NCI-H187 (cell line): Measurements from ENCODE around the gene PTPRK.

ENCODE experiments used
- DNase-seq, 2 experiments: peaks; one replicate each; lab custom pipeline; 2025; lab: John Stamatoyannopoulos, UW

PTPRK gene

DNA sequence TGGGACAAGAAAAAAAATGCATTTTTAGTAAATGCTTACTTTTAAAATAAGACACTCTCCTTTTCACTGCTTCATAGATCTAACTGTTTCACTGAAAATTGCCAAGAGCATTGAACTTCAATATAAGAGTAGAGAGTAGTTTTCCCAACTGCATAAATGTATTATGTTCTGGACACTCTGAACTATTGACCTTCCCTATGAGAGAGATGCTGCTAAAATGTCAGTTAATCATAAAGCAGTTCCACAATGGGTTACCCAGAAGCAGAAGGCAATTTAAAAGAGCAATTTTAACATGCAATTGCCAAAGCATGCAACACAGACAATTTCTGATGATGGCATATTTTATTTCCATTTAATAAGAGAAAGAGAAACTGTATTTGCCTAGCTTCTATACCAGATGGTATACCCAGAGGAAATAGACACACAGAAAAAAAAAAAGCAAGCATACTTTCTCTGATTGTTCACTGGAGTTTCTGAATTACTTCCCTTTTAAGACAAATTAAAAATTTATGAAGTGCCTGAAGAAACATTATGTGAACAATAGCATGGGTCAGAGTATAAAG is 340.4 kb downstream of the PTPRK start:
- DNase-seq = no peak

DNA sequence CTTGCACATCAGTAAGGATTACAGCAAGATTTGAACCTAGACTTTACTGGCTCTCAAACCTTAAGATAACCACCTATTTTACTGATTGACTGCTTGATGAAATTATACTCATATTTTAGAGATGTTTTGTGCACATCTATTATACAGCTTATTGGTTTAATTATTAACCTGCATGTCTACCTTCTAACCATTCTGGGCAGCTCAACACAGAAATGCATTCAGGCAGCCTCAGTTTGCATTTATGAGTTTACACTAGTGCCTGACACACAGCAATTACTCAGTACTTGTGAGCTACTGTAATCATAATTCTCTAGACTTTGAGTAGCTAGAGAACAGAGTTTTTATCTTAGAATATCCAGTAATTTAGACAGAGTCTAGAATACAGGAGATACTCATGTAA is 345.7 kb downstream of the PTPRK start:
- DNase-seq = no peak

DNA sequence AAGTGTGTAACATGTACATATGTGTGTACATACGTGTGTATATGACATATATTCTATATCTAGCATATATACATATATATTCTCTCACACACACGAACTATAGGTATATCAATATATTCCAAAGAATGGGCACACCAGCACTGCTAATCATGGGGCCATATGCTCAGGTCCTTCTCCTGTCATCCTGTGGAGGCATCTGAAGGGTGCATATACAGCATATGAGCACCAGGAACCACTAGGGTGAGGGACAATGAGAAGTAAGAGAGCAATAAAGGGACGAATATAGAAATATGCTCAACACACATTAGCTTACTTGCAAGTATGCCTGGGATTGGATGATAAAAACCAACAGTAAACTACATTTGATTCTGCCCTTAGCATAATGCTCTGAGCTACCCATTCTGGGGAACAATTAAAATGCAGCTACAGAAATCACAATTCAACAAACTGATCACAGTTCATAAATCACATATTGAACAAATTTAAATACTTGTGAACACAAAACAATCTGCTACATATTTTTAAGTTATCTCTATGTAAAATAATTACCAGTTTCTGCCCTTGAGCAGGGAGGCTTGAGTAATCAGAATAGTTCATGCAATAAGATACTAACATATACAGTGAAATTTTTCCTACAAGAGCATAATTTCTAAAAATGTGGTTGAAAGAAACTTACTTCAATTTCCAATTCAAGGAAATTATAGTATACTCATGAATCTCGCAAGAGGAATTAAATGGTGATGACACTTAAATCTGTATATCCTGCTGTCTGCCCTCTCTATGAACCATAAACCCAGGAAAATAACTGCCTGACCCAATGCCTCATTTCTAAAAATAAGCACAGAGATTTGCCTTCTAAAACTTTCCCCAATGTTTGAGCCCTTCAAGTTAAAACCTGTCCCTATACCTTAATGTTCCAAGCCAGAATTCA is 347.4 kb downstream of the PTPRK start:
- DNase-seq = no peak

DNA sequence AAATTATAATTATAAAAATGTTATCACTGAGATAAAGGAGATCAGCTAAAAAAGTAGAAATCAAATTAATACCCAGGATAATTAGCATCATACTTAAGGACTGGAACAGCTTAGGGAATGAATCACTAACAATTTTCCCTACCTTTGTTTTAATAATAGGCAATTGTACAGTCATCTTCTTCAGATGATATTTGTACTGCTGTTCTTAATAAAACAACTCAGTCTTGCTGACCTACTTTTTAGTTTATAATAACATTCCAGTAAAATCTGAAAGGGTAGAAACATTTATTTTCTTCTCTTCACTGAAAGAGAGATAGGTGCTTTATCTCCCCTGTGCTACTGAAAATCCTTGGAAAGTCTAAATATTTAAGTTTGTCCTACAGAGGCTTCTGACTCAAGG is 348.3 kb downstream of the PTPRK start:
- no peak for DNase-seq

DNA sequence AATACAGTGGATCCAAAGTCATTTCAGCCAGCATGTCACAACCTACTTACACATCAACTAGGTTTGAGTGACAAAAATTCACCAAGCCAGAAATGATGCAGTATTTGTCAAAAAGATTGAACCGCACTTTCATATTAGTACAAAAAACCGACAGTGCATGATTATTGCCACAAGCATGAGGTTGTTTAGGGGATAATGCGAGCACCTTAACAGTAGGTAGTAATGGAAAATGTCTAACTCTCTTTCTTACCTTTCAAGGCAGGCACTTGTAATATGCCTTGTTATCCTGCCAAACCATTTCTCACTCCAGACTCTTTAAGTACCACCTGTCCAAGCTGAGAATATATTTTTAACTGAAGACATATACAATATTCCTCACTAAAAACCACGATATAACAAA is 349.2 kb downstream of the PTPRK start:
- DNase-seq = no peak

DNA sequence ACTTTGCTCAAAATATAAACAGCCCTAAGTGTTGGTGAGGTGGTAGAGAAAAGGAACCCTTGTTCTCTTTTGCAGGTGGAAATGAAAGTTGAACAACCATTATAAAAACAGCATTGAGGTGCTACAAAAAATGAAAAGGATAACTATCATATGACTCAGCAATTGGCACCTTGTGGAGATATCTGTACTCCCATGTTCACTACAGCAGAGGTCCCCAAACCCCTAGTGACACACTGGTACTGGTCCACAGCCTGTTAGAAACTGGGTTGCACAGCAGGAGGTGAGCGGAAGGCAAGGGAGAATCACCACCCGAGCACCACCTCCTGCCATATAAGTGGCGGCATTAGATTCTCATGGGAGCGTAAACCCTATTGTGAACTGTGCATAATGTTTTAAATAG is 352.2 kb downstream of the PTPRK start:
- no peak for DNase-seq

DNA sequence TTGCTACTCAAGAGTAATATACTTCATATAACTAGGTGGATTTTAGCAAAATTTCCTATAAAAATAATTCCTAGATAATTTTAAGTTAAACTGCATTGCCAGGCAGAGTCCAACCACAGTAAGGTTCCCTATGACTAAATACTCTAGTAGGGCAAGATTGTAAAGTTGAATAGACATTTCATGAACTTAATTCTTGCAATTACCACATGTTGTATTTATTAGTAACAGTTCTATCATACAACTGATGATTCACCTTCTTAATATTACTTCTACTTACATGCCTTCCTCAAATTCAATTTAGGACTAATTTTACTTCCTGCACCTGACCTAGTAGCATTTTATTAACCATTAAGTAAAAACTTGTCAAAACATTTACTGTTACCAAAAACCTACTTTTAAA is 352.8 kb downstream of the PTPRK start:
- DNase-seq = no peak

DNA sequence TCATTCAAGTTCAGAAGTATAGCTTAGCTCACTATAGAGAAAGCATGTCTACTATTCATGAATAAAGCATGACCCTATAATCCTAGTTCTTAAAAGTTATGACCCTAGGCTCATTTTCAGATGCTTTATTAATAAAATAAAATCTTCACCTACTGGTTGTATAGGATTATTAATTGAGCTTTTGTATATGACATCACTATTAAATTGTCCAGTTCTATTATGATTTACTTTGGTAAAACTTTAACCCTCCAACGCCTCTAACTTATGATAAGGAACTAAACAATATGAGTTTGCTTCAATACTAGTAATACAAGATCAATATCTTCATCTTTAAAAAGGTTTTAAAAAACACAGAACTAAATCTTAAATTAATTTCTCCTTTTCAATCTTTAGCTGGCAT is 356.1 kb downstream of the PTPRK start:
- DNase-seq = no peak

DNA sequence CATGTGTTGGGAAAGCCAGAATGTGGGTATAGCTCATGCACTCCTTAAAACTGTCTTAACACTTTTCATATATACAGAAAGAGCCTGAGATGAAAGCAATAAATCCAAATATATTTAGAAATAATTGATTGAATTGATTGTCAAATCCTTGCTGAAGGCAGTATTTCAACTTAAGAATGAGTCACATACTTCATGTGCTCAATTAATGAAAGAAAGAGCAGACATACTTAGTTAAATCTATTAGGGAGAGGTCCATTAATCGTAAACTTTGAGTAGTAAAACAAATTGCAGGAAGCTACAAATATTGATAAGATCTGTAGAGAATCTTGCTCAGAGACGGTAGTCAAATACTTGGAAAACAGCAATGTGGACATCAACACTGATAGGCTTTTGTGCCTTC is 358.0 kb downstream of the PTPRK start:
- DNase-seq = no peak

DNA sequence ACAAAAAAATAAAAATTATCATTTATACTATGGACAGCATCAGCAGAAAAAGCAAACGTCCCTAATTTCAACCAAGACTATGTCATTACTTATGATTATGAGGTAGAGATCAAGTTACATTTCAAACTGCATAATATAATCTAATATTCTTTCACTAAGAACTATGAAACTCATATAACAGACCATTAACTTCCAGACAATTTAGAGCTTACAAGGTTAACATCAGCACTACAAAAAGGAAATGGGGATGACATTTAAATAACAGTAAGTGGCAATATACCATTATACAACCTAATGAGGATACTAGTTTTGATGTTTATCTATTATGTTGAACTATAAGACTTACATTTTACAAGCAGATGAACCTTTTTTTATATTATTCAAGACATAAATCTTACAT is 358.6 kb downstream of the PTPRK start:
- DNase-seq = no peak

DNA sequence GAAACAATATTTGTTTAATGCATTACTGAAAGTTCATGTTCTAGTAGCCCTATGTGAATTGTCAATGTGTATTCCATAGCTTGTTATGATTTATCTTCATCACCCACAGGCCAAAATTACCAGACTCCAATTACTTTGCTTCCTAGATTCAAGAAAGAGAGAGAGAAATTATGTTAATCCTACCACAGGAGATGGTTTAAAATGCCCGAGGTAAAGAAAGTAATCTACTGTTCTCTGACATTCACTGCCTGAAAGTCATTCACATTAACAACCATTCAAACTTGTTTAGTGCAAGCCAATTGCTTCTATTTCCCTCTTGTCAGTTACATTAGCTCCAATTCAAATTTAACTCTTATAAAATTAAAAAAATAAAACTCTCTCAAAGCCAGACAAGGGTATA is 359.1 kb downstream of the PTPRK start:
- DNase-seq = no peak

DNA sequence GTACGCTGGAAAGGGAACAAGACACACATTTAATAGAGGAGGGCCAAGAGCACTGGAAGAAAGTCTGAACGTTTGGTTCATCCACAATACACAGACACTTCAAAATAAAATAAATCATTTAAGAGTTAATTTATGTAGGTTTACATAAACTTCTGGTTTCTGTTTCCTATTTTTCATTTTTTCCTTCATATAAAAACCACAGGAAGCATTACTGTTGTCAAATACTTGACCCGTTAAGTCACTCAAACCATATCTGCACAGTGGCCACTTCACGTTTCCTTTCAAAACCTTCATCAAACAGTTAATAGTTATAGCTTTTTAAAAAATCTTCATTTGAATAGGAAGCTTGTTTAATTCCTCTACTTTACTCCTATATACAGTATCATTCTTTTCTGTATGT is 361.9 kb downstream of the PTPRK start:
- no peak for DNase-seq

DNA sequence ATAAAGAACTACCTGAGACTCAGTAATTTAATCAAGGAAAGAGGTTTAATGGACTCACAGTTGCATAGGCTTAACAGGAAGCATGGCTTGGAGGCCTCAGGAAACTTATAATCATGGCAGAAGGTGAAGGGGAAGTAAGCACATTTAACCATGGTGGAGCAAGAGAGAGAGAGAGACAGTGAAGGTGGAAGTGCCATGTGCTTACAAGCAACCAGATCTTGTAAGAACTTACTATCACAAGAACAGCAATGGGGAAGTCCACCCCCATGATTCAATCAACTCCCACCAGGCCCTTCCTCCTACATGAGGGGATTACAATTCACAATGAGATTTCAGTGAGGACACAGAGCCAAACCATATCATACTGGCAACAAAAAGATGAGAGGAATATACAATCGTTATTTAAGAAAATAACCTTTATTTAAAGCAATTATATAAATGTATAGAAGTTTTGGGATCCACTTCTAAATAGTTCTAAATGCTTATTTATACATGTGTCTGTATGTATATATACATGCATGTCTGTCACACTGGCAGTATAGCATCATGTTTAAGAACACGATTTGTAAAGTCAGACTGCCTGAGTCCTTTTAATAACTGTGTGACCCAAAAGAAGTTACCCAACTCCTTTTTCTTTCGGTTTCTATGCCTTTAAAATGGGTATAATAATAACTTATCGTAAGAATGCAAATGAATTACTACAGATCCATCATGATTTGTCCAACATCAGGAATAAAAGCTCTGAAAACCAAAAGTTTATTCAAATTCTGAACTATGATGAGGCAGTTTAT is 363.9 kb downstream of the PTPRK start:
- DNase-seq = no peak

DNA sequence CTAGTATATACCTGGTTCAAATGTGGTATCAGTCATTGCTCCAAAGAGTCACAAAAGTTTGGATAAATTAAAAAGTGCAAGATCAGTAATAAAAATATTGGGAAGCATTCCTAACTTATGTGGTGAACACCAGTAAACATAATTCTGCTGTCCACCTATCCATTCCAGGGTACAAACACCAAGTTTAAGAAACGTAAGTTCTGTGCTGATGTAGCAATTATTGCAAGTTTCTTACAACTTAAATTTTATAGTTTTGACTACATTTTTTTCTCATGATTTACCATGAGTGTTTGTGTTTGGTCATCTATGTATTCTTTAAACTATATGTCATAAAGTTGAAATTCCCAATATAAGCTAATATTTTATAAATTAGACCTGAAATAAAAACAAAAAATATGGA is 364.6 kb downstream of the PTPRK start:
- no peak for DNase-seq

DNA sequence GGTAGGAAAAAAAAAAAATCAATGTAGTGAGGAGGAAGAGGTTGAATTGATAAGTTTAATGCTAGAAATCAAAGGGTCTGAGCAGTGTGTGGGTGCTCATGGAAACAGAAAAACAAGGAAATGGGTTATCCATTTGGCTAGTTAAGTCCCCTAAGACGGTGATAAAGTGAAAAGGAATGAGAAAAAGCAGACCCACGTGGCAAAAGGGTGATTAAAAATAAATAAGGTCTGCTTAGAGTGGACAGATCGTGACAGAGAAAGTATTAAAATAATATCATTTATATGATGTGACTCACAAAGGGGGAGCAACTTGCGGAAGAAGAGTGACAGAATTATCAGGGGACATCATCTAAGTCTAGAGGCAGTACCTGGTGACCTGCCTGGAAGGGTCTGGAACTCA is 367.8 kb downstream of the PTPRK start:
- DNase-seq = no peak

DNA sequence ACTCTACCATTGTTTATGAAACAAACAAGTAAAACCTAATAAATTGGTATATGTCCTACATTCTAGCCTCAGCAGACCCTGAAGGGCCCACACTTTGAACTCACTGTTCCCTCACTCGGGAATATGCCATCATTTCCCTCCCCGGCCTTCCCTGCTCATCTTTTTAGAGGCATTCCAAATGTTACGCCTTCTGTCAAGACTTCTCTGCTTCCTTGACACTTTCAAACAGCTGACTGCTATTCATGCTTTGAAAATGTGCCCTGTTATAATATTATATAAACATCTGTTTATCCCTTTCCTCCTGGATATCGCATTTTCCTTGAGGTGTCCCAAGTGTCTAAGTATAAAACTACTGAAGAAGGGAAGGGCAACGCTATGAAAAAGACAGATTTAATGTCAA is 370.0 kb downstream of the PTPRK start:
- no peak for DNase-seq

DNA sequence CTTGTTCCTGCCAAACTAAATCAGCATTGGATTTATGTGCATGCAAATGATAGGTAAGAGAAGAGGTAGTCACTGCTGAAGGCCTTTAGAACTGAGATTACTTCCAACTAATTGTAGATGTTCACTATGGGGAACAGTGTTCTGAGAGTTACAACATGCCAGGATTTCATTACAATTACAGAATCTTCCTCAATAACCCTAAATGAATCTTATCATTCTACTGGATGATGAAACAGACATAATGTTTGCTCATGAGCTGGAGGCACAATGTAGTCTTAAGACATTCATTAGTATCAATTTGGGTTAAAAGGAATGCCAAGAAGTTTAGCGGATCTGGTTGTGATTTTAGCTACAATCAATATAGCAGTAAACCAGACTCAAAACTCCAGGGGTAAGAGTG is 370.6 kb downstream of the PTPRK start:
- no peak for DNase-seq

DNA sequence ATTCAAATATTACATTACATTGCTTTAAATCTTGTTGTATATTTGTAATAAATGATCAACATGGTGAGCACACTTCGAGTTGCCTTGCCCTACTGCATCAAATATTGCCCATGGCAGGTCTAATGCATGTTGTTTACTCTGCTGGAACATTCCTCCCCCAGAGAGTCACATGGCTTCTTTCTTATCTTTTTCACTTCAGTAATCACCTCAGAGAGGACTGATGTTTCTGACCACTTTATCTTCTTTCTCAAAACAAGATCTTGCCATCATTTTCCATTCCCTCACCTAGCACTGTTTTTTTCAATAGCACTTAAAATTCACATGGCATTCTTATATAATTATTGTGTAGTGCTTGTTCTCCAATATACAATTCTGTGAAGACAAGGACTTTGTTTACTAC is 376.1 kb downstream of the PTPRK start:
- DNase-seq = no peak

DNA sequence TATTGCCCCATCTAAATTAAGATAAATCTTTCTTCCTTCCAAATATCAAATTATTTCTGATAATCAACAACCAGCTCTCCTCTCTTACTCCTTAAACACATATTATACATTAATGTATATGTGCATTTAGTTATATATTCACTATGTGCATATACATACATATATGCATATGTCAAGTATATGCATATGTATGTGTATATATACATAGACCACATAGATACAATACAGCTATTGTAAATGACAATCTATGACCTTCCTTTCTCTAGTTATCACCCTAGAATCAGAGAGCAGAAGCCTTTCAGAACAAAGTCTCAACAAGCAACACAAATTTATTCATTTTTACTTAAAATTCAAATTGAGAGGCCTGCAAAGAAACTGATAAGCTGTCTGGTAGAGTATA is 378.5 kb downstream of the PTPRK start:
- no peak for DNase-seq

DNA sequence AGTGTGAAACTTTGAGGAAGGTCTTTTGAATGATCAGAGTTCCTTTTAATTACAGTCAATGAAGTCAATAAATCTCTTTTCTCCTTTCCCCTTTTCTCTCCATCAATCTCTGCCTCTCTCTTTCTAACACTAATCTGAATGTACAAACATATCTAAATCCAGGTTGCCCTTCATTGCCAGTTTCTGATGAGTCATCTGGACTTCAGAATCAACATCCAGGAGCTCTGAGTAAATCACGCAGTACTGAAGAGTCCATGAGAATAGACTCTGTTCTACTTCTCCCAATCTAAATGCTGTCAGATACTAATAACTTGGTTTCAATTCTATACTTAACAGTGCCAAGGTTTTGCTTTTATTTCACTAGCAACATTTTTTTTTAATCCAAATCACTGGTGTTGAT is 380.9 kb downstream of the PTPRK start:
- DNase-seq = no peak

DNA sequence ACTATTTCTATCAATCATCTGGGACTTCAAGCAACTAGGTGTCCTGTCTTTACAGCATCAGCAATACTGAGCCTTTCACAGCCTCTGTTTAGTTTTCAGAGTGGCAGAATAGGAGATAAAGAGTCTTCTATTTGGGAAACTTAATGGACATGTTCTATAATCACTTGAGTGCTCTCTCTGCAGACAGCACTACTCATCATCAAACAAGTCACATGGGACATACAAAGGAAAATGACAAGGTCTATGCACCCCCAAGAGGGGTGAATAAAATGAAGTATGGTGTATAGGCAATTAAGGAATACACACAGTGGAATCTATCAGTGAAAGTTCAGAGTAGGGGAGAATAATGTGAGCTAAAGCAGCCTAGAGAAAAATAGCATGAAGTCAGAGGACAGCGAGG is 381.7 kb downstream of the PTPRK start:
- DNase-seq = peak in 1 of 2 experiments; percentile 25

DNA sequence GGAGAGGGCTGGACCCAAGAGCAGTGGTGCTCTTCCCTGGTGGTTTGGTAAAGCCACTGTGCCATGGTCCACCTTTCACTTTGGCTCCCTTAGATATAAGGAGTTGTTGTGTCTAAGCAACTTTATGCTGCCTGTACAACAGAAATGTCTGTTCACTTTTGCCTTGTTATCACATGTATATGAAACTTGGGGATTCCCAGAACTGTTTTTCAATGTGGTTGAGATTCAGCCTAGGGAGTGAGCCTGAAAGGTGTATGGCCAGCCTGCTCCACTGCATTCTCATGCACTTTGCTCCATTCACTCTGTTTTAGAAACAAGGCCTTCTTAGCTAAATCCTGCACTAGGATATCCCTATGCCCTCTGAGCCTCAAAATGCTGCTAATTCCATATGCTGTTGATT is 385.1 kb downstream of the PTPRK start:
- no peak for DNase-seq

DNA sequence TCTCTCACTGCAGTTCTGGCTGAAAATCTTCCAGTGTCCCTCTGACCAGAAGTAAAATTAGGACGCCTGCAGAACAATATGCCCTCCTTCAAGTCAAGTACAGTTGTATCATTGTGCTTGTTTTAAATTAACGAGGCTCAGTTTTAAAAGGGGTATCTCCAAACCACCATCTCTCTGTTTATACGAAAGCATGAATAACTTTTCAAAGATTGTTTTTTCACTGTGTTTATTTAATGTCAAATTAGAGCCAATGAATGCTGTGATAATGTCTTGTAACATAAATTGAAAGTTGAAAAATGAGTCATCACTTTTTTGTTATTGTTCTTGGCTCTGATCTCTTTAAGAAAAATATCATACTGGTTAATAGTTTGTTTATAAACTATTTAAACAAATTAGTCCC is 388.8 kb downstream of the PTPRK start:
- DNase-seq = no peak
